ENCODE results near the gene ARHGAP26. TPM values are rescaled to one million over a fixed set of nuclear protein-coding genes. Genes with fewer than 3 reads are reported as not detected.

The ARHGAP26 gene
- total RNA-seq, 1 experiment from 2014 or later, result 54.3 TPM

- Mint-ChIP-seq H3K9me3 (ENCODE audit: unreplicated experiment) (peaks cover 8% of the 10 kb centered on the region), H3K4me1 (ENCODE audit: insufficient read depth, unreplicated experiment) (peaks cover 28% of the 10 kb centered on the region), H3K27me3 (ENCODE audit: insufficient read depth, unreplicated experiment) (no peaks in the 10 kb centered on the region), H3K4me3 (ENCODE audit: unreplicated experiment) (no peak overlapping the region), H3K27ac (ENCODE audit: low read depth, unreplicated experiment) (no peak overlapping the region), H3K36me3 (ENCODE audit: insufficient read depth, unreplicated experiment) (no peaks in the 10 kb centered on the region)
- BruUV-seq (replicated peaks), result no TSS peak
- intact Hi-C loops (cut with micrococcal nuclease), result no loop called here
- POLR2A ChIA-PET, result interaction anchor here (0.6 to 0.7 kb wide), 2 partner anchors 103 to 716 kb away, joined by 3 read pairs; no protein-coding TSS in a partner anchor
- no peak for DNase-seq (ENCODE audit: unreplicated experiment)
- TF ChIP-seq, protein P1, sequence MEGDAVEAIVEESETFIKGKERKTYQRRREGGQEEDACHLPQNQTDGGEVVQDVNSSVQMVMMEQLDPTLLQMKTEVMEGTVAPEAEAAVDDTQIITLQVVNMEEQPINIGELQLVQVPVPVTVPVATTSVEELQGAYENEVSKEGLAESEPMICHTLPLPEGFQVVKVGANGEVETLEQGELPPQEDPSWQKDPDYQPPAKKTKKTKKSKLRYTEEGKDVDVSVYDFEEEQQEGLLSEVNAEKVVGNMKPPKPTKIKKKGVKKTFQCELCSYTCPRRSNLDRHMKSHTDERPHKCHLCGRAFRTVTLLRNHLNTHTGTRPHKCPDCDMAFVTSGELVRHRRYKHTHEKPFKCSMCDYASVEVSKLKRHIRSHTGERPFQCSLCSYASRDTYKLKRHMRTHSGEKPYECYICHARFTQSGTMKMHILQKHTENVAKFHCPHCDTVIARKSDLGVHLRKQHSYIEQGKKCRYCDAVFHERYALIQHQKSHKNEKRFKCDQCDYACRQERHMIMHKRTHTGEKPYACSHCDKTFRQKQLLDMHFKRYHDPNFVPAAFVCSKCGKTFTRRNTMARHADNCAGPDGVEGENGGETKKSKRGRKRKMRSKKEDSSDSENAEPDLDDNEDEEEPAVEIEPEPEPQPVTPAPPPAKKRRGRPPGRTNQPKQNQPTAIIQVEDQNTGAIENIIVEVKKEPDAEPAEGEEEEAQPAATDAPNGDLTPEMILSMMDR (IDR thresholded peaks at IDR 0.05; ENCODE audit: unreplicated experiment), result no peak
- CTCF ChIA-PET, result no interaction called here
Measured at GRCh38 chr5:143037708-143038107, 267.5 kb downstream of the ARHGAP26 start.

GRCh38 chr5:143040622-143041021 lies 270.4 kb downstream of the ARHGAP26 start:
- H3K36me3 Mint-ChIP-seq (ENCODE audit: insufficient read depth, unreplicated experiment), result no peaks in the 10 kb centered on the region
- no peak for DNase-seq (ENCODE audit: unreplicated experiment)
- BruUV-seq (replicated peaks), result no TSS peak
- no peaks in the 10 kb centered on the region for H3K27me3 Mint-ChIP-seq (ENCODE audit: insufficient read depth, unreplicated experiment)
- H3K27ac Mint-ChIP-seq (ENCODE audit: low read depth, unreplicated experiment), result no peak overlapping the region
- H3K9me3 Mint-ChIP-seq (ENCODE audit: unreplicated experiment), result peaks cover under 1% of the 10 kb centered on the region
- ChIA-PET CTCF (interaction anchor here (0.6 to 1.4 kb wide), 4 partner anchors 17 to 727 kb away, joined by 3 read pairs; no protein-coding TSS in a partner anchor), POLR2A (interaction anchor here (0.6 to 1.9 kb wide), 4 partner anchors 10 to 499 kb away, joined by 3 to 5 read pairs (median 3); no protein-coding TSS in a partner anchor)
- TF ChIP-seq, protein P1 (IDR thresholded peaks at IDR 0.05; ENCODE audit: unreplicated experiment), result no peak
- no peak overlapping the region for H3K4me3 Mint-ChIP-seq (ENCODE audit: unreplicated experiment)
- intact Hi-C loops (cut with micrococcal nuclease), result no loop called here
- peaks cover 15% of the 10 kb centered on the region for H3K4me1 Mint-ChIP-seq (ENCODE audit: insufficient read depth, unreplicated experiment)

- ChIA-PET POLR2A (interaction anchor here (2.3 kb wide), 1 partner anchor 20 kb away, joined by 6 read pairs; no protein-coding TSS in a partner anchor), CTCF (interaction anchor here (0.6 to 1.1 kb wide), 2 partner anchors 97 to 726 kb away, joined by 3 to 4 read pairs; no protein-coding TSS in a partner anchor)
- intact Hi-C loops (cut with micrococcal nuclease), result no loop called here
- Mint-ChIP-seq H3K4me1 (ENCODE audit: insufficient read depth, unreplicated experiment) (peaks cover 15% of the 10 kb centered on the region), H3K27ac (ENCODE audit: low read depth, unreplicated experiment) (no peak overlapping the region), H3K36me3 (ENCODE audit: insufficient read depth, unreplicated experiment) (no peaks in the 10 kb centered on the region), H3K27me3 (ENCODE audit: insufficient read depth, unreplicated experiment) (no peaks in the 10 kb centered on the region), H3K4me3 (ENCODE audit: unreplicated experiment) (no peak overlapping the region), H3K9me3 (ENCODE audit: unreplicated experiment) (no peaks in the 10 kb centered on the region)
- TF ChIP-seq, protein P1 (IDR thresholded peaks at IDR 0.05; ENCODE audit: unreplicated experiment), result no peak
- BruUV-seq (replicated peaks), result no TSS peak
- DNase-seq (ENCODE audit: unreplicated experiment), result no peak
Measured at GRCh38 chr5:143041461-143041860, 271.3 kb downstream of the ARHGAP26 start.

GRCh38 chr5:143041972-143042770 lies 272.0 kb downstream of the ARHGAP26 start:
- peaks cover 15% of the 10 kb centered on the region for H3K4me1 Mint-ChIP-seq (ENCODE audit: insufficient read depth, unreplicated experiment)
- H3K4me3 Mint-ChIP-seq (ENCODE audit: unreplicated experiment), result no peak overlapping the region
- no peaks in the 10 kb centered on the region for H3K36me3 Mint-ChIP-seq (ENCODE audit: insufficient read depth, unreplicated experiment)
- CTCF ChIA-PET, result interaction anchor here (1.1 kb wide), 1 partner anchor 96 kb away, joined by 4 read pairs; no protein-coding TSS in a partner anchor
- POLR2A ChIA-PET, result interaction anchor here (0.5 to 2.3 kb wide), 2 partner anchors 19 to 90 kb away, joined by 3 to 6 read pairs; no protein-coding TSS in a partner anchor
- DNase-seq (ENCODE audit: unreplicated experiment), result no peak
- BruUV-seq (replicated peaks), result no TSS peak
- intact Hi-C loops (cut with micrococcal nuclease), result no loop called here
- H3K27me3 Mint-ChIP-seq (ENCODE audit: insufficient read depth, unreplicated experiment), result no peaks in the 10 kb centered on the region
- TF ChIP-seq, protein P1 (IDR thresholded peaks at IDR 0.05; ENCODE audit: unreplicated experiment), result no peak
- H3K27ac Mint-ChIP-seq (ENCODE audit: low read depth, unreplicated experiment), result no peak overlapping the region
- no peaks in the 10 kb centered on the region for H3K9me3 Mint-ChIP-seq (ENCODE audit: unreplicated experiment)

All from MCF 10A (cell line).